ENCODE data around the gene ZDHHC11.
A peak's percentile ranks its signal among the peaks of the same experiment; 100 is the strongest.
"Not testable (repeated sequence)": the region's sequence is repeated elsewhere in the genome, so short reads cannot be mapped to it uniquely, and the experiment has no call there.

Gene ZDHHC11

DNA sequence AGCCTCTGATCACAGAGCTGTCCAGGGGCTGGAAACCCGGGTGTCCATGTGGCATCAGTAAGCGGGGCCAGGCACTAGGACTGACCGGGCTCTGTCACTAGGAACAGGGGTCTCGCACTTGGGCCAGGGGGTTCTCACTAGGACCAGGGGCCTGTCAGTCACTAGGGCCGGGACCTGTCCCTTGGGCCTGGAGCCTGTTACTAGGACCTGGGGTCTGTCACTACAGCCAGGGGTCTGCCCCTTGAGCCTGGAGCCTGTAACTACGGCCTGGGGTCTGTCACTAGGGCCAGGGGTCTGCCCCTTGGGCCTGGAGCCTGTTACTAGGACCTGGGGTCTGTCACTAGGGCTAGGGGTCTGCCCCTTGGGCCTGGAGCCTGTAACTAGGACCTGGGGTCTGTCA lies 76.5 kb downstream of the ZDHHC11 start:
- DNase-seq, result not testable (repeated sequence)

DNA sequence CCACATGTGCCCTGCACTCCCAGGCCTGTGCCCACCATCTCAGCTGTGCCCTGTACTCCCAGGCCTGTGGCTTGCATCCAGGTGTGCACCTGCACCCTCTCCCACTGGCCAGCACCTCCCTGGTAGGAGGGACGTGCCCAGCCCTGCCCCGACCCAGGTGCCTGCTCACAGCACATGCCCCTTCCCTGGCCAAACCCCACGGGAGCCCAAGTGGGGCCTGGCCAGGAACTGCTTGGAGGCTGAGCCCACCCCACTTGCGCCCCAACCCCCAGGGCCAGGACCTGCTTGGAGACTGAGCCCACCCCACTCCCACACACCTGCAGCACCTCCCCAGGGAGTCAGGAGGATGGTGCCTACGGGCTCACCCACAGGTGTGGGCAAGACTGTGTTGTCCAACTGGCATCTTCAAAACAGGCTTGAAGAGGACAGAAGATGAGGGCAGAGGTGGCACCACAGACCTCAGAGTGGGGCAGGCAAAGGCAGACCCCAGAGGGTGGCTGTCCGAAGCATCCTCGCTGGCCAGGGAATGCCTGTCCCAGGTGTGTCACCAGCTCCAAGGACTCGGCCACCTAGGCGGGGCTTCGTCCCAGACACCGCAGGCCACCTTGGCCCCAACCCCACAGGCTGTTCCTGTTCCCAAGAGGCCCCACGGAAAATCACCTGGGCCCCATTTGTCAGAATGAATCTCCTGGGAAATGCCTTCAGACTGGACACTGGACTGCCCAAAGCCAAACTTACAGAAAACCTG lies 77.1 kb downstream of the ZDHHC11 start:
- DNase-seq, result no peak

DNA sequence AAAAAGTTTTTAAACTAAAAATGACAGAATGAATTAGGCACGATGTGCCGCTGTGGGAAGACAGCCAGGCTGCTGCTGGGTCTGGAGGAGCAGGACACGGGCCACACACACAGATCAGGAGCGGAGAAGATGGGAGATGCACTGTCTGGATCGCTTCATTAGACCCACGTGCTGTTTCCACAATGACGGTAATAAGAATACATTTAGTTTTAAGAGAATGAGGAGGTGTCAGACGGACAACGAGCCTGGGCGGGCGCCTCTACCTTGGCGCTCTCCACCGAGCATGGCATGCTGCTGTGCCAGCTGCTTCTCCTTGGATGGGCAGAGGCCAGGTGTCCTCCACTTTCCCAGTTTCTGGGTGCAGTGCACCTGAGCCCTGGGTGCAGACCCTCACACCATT lies 77.9 kb downstream of the ZDHHC11 start:
- not testable (repeated sequence) for DNase-seq

DNA sequence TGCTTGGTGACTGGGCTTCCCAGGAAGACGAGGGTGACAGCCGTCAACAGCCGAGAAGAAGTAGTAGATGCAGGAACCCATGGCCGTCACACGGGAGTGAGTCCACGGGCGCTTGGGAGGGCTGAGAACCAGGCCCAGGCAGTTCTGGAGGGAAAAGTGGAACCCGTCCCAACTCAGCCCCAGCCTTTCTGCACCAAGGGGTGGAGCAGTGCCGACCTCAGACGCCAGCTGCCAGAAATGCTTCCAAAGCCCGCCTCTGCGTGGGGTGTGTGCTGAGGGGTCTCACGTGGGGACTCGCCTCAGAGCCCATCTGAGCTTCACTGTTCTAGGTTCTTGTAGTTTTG lies 78.3 kb downstream of the ZDHHC11 start:
- not testable (repeated sequence) for DNase-seq

DNA sequence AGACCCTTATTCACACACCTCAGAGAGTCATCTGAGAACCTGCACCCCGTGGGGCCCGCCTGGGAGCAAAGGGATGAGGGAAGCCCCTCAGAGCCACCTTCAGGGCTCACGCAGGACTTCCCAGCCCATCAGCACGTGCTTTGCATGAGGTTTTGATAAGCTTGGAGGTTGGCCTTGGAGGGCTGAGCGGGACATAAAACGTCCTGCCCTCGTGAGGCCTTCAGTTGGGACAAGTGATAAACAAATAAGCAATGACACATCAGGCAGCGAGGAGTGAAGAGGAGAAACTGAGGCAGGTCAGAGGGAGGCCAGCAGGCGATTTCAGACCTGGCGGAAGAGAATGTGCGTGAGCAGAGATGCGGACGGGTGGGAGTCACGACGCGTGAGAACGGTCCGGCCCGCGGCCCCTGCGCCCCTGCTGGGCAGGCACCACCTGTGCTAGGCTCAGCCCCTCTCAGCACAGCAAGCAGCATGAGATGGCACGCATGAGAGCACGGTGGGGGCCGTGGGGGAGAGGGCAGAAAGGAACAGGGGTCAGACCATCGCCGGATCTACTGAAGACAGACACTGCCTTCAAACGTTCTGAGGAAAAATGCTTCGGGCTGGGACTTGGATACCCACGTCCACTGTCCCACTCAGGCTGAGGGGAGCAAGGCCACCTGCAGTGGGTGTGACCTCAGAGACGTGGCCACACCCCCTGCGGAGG lies 78.8 kb downstream of the ZDHHC11 start:
- not testable (repeated sequence) for DNase-seq

DNA sequence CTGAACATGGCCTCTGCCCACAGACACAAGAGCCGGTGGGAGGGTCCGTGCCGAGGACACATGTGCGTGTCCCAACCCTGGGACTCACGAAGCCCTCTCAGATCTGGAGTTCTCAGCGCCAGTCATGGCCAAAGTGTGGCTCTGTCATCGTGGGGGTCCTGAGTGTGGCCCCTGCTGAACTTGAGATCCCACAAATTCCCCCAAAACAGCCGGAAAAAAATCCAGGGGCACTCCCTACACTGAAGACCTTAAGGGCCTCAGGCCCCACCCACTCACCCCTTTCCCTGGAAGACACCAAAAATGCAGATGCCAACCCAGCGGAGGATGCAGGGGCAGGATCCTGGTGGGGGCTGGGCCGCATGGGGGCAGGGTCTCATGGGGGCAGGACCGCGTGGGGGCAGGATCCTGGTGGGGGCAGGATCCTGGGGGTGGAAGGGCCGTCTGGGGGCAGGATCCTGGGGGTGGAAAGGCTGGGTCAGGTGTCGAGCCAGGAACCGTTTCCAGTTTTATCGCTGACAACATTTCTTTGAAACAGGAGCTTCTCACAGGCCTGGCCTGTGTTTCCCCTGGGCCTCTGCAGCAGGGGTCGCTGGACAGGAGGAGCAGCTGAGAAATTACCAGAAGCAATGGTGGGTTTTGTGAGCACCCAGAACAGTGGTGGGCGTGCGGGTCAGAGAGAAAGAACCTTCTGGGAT lies 79.6 kb downstream of the ZDHHC11 start:
- DNase-seq, result not testable (repeated sequence)

DNA sequence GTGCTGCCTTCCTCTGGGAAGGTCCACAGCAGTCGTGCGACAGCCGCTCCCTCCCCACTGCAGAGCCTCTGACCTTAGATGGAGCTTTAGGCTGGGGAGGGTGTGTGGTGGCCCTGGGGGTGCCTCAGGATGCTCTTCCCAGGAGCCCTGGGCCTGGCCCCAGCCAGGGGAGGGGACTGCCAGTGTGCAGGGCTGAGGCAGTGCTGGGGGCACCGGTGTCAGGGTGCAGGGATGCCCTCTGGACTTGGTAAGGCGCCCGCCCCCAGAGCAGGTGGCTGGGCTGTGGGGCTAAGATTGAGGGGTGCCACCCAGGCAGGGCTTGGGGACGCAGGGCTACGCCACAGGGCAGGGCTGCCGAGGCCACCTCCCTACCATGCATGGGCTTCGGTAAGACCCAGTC lies 80.2 kb downstream of the ZDHHC11 start:
- DNase-seq, result not testable (repeated sequence)

DNA sequence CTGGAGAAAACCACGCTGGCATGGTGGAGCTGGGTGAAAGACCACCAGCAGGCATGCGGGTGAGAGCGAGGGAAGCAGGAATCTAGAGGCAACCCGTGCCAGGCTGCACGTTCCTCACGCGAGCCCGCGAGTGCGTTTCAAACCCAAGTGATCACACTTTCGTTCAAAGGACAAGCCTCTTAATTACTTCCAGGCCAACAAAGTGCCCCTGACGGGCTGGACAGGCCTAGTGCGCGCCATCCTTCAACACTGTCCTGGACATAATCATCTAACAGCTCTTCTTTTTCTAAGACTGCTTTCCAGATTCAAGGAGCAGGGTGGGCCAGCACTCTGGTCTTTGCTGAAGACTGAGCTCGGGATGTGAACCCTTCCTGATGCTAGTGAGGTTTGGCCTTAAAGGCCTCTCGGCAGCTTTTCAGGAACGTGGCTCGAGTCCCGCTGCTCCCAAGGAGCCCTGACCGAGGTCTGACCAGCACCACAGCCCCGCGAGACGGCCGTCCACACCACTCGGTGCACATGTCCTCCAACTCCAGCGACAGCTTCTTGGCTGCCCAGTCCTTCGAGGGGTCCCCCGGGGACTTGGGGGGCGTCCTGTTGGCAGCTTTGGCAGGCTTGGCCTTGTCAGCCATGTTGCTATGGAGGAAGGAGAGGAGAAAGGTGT lies 81.2 kb downstream of the ZDHHC11 start:
- not testable (repeated sequence) for DNase-seq

DNA sequence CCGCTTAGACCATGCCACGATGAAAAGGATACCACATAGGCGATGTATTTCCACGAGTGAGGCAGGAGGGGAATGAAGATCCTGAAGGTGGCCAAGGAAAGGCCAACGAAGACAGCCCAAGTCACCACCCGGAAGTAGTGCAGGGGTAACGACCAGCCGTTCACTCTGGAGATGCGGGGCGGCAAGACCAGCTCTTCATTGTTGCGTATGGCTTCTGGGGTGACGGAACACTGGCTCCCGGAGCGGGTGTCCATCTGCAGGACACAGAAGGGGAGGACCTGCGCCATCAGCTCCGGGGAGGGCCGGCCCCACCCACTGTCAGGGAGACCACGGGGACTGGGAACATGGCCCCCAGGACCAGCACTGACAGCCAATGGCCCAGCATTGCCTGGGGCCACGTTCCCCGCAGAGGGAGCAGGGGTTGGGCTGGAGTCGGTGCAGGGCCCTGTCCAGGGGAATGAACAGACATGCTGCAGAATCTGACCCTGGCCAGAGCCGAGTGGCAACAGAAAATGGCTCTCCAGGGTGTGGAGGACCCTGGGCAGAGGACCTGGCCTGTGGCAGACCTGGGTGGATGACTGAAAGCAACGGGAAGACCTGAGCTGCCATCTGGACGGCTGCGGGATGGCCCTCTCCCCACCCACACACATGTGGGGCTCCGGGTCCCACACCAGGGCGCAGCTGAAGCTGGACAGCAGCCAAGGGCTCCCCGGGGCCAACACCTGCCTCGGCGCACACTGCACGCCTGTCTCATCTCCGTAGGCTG lies 83.9 kb downstream of the ZDHHC11 start:
- DNase-seq, result no peak

DNA sequence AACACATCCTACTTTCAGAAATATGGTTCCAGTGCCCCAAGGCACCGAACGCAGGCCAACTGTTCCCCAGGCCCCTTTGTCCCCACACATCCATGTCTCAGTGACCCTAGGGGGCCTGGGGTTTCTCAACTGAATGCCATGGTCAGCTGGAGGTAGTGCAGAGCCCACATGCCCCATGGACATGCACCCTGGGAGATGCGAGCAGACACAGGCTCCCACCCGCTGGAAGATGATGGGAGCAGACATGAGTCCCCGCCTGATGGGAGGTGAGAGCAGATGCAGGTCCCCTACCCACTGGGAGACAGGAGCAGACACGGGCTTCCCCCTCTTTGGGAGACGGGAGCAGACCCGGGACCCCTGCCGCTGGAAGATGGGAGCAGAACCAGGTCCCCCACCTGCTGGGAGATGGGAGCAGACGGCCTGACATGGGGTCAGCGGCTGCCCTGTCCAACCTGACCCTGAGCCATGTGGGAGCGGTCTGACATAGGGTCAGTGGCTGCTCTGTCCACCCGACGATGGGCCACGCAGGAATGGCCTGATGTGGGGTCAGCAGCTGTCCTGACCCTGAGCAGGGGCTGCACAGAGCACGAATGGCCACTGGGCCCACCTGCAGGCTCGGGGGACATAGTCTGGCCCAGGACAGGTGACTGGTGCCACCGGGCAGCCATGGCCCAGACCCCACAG lies 84.7 kb downstream of the ZDHHC11 start:
- no peak for DNase-seq

DNA sequence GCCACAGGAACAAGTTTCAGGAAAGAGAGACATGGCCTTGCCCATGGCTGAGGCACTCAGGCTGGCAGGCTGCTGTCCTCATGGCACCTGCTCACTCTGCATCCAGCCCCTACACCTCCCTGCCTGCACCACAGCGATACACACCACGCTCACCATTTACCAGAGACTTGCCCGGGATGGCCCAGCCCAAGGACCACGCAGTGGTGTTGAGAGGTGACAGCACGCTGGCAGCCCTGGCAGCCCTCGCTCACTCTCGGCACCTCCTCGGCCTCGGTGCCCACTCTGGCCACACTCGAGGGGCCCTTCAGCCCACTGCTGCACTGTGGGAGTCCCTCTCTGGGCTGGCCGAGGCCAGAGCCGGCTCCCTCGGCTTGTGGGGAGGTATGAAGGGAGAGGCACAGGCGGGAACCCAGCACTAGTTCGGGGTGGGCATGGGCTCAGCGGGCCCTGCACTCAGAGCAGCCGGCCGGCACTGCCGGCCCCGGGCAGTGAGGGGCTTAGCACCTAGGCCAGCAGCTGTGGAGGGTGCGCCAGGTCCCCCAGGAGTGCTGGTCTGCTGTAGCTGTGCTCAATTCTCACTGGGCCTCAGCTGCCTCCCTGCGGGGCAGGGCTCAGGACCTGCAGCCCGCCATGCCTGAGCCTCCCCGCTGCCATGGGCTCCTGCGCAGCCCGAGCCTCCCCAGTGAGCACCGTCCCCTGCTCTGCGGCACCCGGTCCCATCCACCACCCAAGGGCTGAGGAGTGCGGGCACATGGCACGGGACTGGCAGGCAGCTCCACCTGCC lies 86.6 kb downstream of the ZDHHC11 start:
- DNase-seq, result no peak

DNA sequence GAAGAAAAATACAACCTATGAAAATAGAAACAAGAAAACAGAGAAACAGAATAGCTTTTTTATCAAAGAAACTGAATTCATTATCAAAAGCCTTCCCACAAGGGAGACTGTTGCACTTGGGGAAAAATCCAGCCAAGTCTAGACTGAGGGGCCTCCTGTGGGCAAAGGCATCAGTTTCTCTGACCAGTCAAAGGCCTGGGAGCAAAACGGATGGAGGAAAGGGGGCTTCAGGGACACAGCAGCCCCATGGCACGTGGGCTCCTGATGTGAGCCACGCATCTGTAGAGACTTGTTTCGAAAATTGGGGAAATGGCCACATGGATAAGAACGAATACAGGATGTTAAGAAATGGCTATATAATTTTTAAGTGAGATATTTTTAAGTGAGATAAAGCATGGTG lies 87.4 kb downstream of the ZDHHC11 start:
- no peak for DNase-seq

DNA sequence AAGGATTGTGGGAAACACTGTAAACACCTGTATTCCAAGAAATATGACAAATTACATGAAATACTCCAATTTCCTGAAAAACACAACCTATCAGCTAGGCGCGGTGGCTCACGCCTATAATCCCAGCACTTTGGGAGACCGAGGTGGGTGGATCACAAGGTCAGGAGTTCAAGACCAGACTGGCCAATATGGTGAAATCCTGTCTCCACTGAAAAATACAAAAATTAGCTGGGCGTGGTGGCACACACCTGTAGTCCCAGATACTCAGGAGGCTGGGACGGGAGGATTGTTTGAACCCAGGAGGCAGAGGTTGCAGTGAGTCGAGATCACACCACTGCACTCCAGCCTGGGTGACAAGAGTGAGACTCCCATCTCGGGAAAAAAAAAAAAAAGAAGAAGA lies 87.8 kb downstream of the ZDHHC11 start:
- not testable (repeated sequence) for DNase-seq

DNA sequence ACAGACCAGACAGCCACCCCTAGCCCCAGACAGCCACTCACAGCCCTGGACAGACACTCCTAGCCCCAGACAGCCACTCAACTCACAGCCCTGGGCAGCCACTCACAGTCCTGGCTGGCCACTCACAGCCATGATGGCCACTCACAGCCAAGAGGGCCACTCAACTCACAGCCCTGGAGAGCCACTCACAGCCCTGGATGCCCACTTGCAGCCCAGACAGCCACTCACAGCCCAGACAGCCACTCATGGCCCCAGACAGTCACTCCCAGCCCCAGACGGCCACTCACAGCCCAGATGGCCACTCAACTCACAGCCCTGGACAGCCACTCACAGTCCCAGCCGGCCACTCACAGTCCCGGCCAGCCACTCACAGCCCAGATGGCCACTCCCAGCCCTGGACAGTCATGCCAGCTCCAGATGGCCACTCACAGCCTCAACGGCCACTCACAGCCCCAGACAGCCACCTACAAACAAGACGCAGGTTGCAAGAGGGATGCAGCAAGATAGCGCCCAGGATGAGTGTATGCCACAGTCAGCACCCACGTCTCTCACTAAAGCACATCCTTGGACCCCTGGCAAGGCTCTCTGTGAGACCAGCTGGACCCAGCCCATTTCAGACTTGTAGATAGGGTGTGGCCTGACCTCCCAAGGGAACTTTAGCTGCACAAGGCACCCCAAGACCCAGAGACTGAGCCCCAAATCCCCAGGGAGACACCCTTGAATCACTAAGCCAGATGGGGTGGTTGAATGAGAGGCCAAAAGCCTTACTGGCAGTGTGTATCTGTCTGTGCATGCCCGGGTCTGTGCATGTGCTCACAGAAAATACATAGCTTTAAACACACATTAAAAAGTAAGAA lies 88.7 kb downstream of the ZDHHC11 start:
- no peak for DNase-seq

DNA sequence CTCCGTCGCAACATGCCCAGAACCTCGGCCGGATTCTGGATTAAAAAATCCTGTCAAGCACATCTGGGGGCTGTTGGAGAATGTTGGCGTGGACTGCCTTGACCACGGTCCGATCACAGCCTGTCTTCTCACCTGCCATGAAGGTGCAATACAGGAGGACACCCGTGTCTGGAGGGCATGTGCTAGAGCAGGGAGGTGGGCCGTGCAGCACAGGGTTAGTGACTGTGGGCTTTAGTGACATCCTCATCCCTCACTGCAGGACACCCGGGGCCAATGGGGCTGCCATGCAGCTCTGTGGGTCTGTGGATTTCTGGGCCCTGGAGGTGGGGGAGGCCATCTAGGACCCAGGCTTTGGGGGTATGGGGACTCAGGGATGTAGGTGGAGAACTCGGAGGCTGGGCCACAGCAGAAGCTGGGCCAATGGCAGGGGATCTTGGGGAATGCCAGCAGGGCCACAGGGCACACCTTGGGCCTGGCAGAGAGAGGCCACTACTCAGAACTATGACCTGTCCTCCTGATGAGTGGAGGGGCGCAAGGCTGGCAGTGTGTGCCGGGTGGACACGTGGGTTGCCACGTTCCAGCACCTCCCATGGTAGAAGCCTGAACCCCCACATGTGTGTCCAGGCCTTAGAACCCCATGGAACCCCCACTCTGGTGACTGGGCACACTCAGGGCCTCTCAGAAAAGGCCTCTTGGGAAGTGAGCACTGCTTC lies 89.6 kb downstream of the ZDHHC11 start:
- no peak for DNase-seq

DNA sequence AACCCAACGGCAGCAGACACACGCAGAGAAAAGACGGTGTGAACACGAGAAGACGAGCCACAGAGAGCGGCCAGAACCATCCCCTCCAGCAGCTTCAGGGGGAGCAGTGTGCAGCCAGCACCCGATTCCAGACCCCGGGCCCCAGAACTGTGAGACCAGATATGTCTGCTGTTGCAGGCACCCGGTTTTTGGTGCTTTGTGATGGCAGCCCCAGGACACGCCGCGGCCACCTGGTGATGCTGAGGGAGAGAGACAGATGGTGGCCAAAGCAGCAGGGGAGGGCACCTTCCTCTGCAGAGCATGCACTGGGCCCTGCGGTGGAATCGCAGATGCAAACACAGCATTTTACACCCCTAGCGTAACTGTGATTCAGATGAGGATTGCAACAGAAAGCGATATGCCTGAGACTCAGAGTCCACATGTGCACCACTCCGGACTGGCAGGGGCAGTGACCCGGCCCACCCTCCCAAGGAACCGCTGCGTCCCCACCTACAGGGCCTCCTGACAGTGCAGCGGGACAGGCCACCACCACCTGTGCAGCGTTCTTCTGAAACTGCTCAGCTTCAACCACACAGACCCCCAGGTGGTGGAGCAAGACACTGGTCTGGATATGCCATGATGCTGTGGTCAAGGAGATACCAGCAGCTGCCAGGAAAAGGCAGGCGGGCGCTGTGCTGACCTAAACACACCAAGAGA lies 90.3 kb downstream of the ZDHHC11 start:
- DNase-seq, result no peak

DNA sequence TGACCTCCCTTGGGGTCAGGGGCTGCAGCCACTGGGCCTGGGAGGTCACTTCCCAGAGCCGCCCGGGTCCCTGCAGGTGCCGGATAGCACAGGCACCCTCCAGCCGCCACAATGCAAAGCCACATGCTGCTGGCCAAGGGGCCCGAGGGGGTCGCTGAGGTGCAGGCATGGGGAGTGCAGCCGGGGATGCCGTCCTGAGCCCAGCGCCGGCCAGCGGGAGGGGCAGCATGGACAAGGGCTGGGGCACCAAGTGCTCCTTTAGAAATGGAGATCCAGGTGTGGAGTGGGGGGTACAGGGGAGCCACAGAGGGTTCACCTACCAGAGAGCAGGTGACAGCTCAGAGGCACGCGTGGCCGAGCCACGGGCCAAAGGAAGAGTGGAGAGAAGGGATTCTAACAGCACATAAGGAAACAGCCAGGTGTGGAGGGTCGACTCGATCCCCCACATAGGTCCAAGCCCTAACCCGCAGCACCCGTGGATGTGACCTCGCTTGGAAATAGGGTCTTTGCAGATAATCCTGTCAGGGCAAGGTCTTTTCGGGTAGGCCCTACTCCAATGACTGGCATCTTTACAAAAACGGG lies 90.9 kb downstream of the ZDHHC11 start:
- DNase-seq, result no peak

DNA sequence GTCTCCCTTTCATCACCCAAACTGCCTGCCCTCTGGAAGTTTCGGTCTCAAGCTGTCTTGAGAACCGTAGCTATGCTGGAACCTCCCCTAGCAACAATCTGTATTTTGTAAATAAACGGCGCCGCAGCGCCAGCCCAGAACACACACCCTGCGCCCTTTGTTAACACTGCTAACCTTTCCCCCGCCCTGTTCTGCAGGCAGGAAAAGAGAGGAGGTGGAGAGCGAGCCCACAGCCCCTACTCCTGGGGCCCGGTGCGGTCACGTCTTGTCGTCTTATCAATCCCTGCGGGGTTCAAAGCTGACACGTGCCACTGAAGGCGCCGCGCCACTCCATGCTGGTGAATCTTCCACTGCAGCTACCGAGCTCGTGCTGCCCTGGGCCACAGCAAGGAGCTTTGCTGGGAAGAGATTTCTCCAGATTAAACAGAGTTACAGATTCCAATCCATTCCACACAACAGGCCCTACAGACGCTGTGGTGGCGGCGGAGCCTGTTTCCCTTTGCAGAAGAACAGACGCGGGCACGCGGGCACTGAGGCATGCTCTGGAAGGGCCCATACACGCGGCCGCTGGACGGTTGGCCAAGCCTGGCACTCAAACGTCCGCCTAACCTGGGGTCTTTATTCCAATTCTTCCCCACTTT lies 91.6 kb downstream of the ZDHHC11 start:
- peak; percentile 68 to 81 for DNase-seq
